Sciatic nerve (tissue), 2 donors: ENCODE results near the gene FAM76B. TPM values are rescaled to one million over a fixed set of nuclear protein-coding genes. Genes with fewer than 3 reads are reported as not detected.

Experiments used
- ATAC-seq: fragments of 200-7000 bp; cut with Tn5 transposase; one replicate; pipeline ENCODE4 v1.9.1; 2020; ENCODE audit warnings: mild to moderate bottlenecking, moderate library complexity
- DNase-seq: peaks from one replicate; pipeline ENCODE4 v3.0.0-alpha.2; 2020; ENCODE audit warnings: low spot score
- intact Hi-C: fragments of 100-400 bp; cut with DNase I; formaldehyde crosslinking; loops from one replicate; pipeline ENCODE4 v1.14.2; 2022
- total RNA-seq: library from RNA; stranded (reverse); fragmentation: NEBNext Ultra II Directional; extraction: Animal tissue kit (Norgen Biotek cat#: 25700); gene quantifications from one replicate; pipeline ENCODE4 v1.2.1, GENCODE V29; 2021
- donor health status: DM: no; HTN: no; CAD: no.
- donor health status: DM: no; HTN: no; CAD: no.

Gene FAM76B
- total RNA-seq, 1 donor from 2014 or later, result 45.6 TPM

DNA sequence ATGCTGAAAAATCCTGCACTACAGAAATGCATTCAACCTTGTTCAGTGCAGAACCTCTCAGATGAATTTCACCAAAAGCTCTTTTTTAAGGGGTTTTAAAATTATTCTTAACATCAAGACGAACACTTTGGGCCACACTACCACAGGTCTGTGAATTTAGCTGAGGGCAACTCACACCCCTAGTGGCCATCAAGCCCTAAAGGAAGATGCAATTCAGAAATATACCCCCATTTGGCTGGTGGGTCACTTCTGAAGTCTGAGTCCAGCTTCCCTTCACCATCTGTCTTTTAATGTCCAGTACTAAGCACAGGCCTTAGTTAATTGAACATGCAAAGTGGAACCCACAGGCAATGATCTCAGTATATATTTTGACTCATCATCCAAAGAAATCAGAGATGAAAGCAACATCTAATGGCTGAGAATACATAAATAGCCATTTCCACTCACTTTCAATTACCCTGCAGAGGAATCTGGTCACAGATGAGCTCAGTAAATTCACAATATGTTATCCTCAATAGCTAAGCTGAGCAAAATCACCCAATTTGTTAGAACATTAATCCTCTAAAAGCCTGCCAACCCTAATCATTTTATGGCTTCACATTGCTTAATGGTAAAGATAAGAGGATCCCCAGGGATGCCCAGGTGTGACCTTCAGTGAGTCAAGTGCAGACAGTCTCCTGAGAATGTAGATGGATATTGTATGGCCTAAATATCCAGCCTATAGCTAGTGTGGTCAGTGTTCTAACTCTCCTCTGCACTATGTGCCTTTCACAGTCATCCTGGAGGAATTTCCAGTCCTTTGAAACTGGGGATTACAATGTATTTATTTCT lies 50.3 kb downstream of the FAM76B start:
- ATAC-seq, result no peak
- intact Hi-C loops, result no loop called here
- DNase-seq, result no peak

DNA sequence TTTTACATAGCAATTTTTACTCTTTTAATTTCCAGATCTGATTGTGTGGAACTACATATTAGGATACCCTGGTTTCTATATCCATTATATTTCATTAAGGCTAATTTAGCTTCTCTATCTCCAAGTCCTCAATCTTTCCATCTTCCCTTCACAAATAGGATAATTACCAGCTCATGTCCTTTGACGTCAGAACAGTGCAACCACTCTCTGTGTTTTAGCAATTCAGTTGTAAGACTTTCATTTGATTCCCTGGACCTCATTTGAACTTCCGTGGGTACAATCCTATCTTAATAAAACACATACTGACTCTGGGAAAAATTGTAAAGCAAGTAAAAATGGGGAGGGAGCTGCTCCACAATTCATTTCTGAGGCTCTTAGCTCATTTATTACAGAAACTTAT lies 52.8 kb downstream of the FAM76B start:
- intact Hi-C loops, result no loop called here
- ATAC-seq, result no peak

DNA sequence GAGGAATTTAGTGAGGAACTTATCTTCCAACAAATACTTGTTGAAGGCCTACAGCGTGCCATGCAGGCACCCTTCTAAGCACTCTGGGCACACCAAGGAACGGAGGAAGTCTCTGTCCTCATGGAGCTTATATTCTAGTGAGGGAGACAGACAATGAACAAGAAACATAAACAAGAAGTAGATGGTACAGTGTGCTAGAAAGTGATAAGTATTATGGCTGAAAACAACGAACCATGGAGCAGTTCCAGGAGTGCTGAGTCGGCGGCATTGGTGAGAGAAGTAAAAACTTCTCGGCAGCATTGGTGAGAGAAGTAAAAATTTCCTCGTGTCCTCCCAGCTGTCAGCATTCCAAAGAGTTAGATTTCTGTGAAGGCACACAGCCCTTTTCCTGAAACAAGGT lies 53.2 kb downstream of the FAM76B start:
- no peak for ATAC-seq

More for the DNA sequence above, 52.8 kb downstream of the FAM76B start:
- DNase-seq, result no peak

DNA sequence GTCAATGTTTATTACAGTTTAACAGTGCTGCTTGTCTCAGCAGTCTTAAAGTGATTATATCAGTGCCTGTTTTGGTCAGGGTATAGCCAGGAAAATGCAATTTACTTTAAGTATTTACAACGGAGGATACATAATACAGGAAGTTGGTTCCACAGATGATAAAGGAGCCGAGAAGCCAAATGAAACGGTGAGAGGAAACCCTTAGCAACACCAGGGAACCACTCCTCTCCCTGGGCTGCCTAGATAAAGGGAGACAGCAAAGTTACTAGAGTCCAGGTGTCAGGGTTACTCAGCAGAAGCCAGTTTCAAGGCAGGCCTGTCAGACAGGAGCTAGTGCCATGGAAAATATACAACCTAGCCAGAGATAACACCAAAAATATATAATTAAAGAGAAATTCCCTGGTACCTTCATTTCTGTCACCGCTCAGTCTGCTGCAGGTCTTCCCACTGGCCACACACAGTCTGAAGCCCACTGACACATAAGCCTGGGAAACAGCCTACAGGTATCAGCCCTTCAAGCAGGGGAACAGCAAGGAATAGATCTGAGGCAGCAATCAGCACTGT lies 55.5 kb downstream of the FAM76B start:
- no peak for DNase-seq
- ATAC-seq, result no peak
- intact Hi-C loops, result no loop called here

More for the DNA sequence above, 53.2 kb downstream of the FAM76B start:
- intact Hi-C loops, result no loop called here
- DNase-seq, result no peak

DNA sequence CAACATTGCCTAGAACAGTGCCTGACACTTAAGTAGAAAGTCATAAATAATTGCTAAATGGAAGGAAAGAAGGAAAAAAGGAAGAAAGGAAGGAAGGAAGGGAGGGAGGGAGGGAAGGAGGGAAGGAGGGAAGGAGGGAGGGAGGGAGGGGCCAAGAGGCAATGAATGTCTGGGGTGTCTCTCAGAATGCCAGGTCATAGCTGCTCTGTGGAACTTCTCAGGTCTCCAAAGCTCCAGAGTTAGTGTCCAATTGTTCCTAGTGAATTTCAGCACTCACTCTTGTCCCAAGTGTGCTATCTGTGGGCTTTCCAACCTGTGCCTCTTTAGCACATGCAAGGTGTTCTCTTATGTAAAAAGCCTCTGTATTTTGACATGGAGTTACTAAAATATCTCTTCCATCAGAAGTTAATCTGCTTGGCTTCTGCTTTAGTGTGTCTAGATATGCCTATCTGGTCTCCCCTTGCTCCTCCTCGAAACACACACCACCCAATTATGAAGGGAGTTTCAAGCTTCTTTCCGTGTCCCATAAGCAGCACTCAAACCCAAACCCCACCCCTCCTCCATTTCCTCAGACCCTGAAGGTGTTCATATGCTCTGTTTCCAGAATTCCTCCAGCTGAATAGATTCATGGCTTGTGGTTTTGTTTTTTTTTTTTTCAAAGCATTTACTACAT lies 56.5 kb downstream of the FAM76B start:
- no peak for ATAC-seq
- intact Hi-C loops, result no loop called here

DNA sequence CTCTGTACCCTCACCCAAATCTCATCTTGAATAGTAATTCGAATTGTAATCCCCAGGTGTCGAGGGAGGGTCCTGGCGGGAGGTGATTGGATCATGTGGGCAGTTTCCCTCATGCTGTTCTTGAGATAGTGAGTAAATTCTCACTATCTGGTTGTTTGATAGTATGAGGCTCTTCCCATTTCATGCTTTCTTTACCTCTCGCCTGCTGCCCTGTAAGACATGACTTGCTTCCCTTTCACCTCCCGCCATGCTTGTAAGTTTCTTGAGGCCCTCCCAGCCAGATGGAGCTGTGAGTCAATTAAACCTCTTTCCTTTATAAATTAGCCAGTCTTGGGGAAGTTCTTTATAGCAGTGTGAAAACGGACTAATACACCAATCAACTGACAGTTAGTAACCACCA lies 60.1 kb downstream of the FAM76B start:
- no peak for ATAC-seq
- DNase-seq, result no peak
- intact Hi-C loops, result no loop called here

More for the DNA sequence above, 56.5 kb downstream of the FAM76B start:
- no peak for DNase-seq

DNA sequence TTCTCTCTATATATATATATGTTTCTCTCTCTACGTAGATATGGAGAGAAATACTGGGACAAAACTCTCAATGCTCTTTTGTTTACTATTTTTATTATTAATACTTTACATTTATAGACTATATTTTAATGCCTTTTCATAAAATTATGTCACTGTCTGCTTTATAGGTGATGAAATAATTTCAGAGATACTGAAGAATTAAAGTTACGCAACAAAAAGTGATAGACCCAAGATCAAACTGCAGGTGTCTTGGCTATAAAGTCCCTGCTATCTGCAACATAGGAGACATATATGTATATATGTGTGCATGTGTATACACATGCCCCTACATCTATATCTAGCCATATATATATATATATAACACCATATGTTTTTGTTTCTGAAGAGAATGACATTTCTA lies 60.8 kb downstream of the FAM76B start:
- DNase-seq (no peak), ATAC-seq (no peak)
- intact Hi-C loops, result no loop called here

DNA sequence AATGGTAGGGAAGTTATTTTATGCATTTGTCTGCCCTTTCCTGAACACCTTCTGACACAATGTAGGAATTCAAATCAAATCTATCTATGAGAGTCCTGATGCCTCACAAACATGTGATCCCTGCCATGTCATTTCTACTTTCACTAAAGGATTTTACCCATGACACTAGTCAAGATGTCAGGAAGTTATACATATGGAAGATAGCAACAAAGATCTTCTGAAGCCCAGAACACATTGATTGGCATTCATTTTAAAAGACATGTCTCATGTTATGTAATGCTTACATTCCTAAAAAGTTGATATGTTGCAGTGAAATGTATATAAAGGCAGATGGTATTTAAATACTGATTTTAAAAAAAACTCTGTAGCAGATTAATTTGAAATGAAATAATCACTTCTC lies 61.5 kb downstream of the FAM76B start:
- ATAC-seq (no peak), DNase-seq (no peak)
- intact Hi-C loops, result no loop called here

DNA sequence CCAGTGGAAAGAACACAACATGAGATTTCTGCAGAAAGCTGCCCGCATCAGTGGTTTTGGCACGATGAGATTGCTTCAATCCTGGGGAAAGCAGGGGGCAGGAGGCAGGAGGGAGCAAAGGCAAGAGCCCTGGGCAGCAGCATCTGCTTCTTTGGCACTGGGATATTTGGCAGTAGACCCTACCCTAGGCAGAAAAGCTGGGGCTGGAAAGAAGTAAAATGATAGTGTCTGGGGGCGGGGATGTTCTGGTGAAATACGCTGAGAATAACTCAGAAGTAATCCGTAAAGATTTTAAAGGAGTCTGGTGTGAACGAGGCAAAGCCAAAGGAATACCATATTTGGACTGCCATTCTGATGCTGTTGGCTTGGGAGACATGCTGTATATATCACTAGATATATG lies 62.0 kb downstream of the FAM76B start:
- DNase-seq (no peak), ATAC-seq (no peak)
- intact Hi-C loops, result no loop called here

DNA sequence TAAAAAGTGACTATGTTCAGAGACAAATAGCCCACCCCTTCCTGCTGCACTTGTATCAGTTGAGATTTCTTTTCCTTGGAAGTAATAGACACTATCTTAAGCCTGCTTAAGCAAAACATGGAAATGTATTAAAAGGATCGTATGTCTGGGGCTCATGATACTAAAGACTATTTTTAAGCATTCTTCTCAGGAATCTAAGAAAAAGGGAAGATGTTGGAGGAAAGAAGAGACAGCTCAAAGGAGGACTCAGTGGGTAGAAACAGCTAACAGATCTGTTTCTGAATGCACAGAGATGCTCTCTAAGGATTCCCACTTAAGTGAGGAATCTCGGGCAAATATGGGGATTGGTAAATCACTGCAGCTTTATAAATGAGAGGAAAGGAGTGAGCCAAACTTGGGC lies 62.5 kb downstream of the FAM76B start:
- intact Hi-C loops, result no loop called here

DNA sequence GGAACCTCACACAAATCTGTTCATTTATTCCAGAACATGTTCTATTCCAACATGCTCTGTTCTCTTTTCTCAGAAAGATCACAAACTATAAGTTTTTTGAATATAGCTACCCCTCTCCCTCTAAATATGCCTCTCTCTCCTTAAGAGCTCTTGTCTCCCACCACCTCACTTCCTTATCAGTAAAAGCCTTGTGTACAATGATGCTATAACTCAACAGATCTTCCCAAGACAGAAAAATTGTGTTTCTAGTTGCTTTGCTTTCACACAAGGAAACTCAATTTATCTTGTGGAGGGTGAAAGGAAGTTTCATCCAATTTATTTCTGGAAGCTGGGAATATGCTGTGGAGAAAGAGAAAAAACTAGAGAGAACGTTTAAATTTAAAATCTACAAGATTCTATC lies 64.4 kb downstream of the FAM76B start:
- ATAC-seq (no peak), DNase-seq (no peak)
- intact Hi-C loops, result no loop called here

More for the DNA sequence above, 62.5 kb downstream of the FAM76B start:
- ATAC-seq (no peak), DNase-seq (no peak)

DNA sequence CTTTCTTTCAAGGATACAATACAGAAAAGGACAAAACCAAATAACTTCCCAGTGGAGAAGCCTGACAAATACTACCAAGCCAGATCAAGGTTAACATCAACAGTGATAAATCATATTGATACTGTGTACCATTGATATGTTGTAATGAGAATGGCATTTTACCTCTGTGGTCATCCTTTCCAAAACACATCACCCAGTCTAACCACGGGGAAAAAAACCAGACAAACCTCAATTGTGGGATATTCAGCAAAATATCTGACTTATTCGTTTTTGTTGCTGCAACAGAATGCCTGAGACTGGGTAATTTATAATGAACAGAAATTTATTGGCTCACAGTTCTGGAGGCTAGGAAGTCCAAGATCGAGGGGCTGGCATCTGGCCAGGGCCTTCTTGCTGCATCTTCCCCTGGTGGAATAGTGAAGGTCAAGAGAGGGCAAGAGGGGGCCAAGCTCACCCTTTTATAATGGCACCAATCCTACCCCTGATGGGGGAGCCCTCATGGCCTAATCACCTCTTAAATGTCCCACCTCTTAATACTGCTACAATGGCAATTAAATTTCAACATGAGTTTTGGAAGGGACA lies 66.1 kb downstream of the FAM76B start:
- ATAC-seq, result no peak
- intact Hi-C loops, result no loop called here
- no peak for DNase-seq

DNA sequence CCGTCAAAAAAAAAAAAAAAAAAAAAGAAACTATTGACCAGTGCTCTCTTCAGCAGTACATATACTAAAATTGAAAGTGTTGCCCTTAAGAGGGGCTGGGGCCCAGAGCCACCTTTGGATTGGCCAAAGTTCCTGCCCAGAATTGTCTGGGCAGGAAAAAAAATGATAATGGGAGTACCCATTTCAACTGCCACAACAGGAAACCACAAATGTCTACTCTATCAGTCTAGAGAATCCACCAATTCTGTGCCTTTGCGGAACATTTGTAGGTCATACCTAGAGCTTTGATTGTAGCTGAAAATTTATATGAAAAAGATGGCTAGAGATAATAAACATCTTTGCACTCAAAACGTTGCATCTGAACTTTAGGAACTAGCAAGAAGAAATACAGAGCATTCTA lies 69.4 kb downstream of the FAM76B start:
- DNase-seq (no peak), ATAC-seq (no peak)
- intact Hi-C loops, result no loop called here

Other genes with a start within 250 kb of the FAM76B start
- 48.1 TPM for gene CEP57, start 716 bp upstream of the FAM76B start, total RNA-seq
- 31.5 TPM for gene MTMR2, start 134.3 kb upstream of the FAM76B start, total RNA-seq